DOHH2 (cell line): ENCODE measurements around the gene SERINC3.

ENCODE experiments used
- H3F3A ChIP-seq: fragments of 200-600 bp; sonication (generic), shearing (Covaris generic); 2 replicates; pipeline ENCODE4 v1.6.0; 2016; ENCODE audit warnings: antibody characterized with exemption, mild to moderate bottlenecking; ENCODE audit not compliant: control insufficient read depth, insufficient read depth
- H3K27ac ChIP-seq: fragments of 200-600 bp; sonication (generic); 2 replicates; pipeline ENCODE4 v1.5.1; 2014; ENCODE audit warnings: low read depth, mild to moderate bottlenecking, low read length, moderate library complexity
- H3K27me3 ChIP-seq: fragments of 200-600 bp; sonication (generic); 2 replicates; pipeline ENCODE4 v1.6.1; 2014; ENCODE audit warnings: mild to moderate bottlenecking, low read length, mixed read lengths; ENCODE audit not compliant: control insufficient read depth
- H3K36me3 ChIP-seq: fragments of 200-600 bp; sonication (generic); 2 replicates; pipeline ENCODE4 v1.6.1; 2014; ENCODE audit warnings: mild to moderate bottlenecking, low read length, moderate library complexity, mixed read lengths; ENCODE audit not compliant: control insufficient read depth
- H3K4me1 ChIP-seq: fragments of 200-600 bp; sonication (generic); 2 replicates; pipeline ENCODE4 v1.6.1; 2014; ENCODE audit warnings: mild to moderate bottlenecking, low read length, mixed read lengths; ENCODE audit not compliant: control insufficient read depth
- H3K4me2 ChIP-seq: fragments of 200-600 bp; sonication (generic); 2 replicates; pipeline ENCODE4 v1.6.0; 2014; ENCODE audit warnings: mild to moderate bottlenecking, low read length, moderate library complexity
- H3K4me3 ChIP-seq: fragments of 200-600 bp; sonication (generic); 2 replicates; pipeline ENCODE4 v1.5.1; 2014; ENCODE audit warnings: mild to moderate bottlenecking, low read length, mixed read lengths
- H3K79me2 ChIP-seq: fragments of 200-600 bp; sonication (generic); 2 replicates; pipeline ENCODE4 v1.6.1; 2014; ENCODE audit warnings: mild to moderate bottlenecking, low read length, mixed read lengths; ENCODE audit not compliant: control insufficient read depth
- H3K9me2 ChIP-seq: fragments of 200-600 bp; sonication (generic); replicated peaks from 2 replicates; pipeline ENCODE4 v1.6.1; 2014; ENCODE audit warnings: mild to moderate bottlenecking, low read length, mixed read lengths; ENCODE audit not compliant: control insufficient read depth
- H3K9me3 ChIP-seq: fragments of 200-600 bp; sonication (generic); 2 replicates; pipeline ENCODE4 v1.6.1; 2014; ENCODE audit warnings: antibody characterized with exemption, low read length, mixed read lengths; ENCODE audit not compliant: control insufficient read depth, insufficient read depth
- H4K20me1 ChIP-seq: fragments of 200-600 bp; sonication (generic); 2 replicates; pipeline ENCODE4 v1.6.0; 2014; ENCODE audit warnings: low read depth, mild to moderate bottlenecking, antibody characterized with exemption, low read length, moderate library complexity; ENCODE audit not compliant: control insufficient read depth, insufficient read depth
- CTCF ChIP-seq: fragments of 200-600 bp; sonication (generic); IDR thresholded peaks from one replicate; pipeline ENCODE4 v1.5.1; 2014; ENCODE audit warnings: antibody characterized with exemption, mild to moderate bottlenecking, low read depth, low read length; ENCODE audit not compliant: poor library complexity, severe bottlenecking
- EZH2phosphoT487 ChIP-seq: fragments of 200-600 bp; sonication (generic); IDR thresholded peaks from 2 replicates; pipeline ENCODE4 v1.6.1; 2017; ENCODE audit warnings: borderline replicate concordance, mild to moderate bottlenecking, antibody characterized with exemption, low read length, moderate library complexity, mixed read lengths

Gene SERINC3

GRCh38 chr20:44523746-44524145 is 1.9 kb upstream of the SERINC3 start:
- no peaks in the 10 kb centered on the region for H3K9me3 ChIP-seq
- H3K27me3 ChIP-seq = no peaks in the 10 kb centered on the region
- H3K27ac ChIP-seq = no peak overlapping the region
- H3K79me2 ChIP-seq = peaks cover 31% of the 10 kb centered on the region
- no peak overlapping the region for H3K4me3 ChIP-seq
- H4K20me1 ChIP-seq = 0 out of 2 replicates have a peak, but pooled peaks cover 10% of the 10 kb centered on the region
- H3K4me2 ChIP-seq = no peak overlapping the region
- H3K4me1 ChIP-seq = peaks cover 22% of the 10 kb centered on the region
- no peak for TF ChIP-seq CTCF
- no peak for TF ChIP-seq EZH2phosphoT487
- peaks cover 4% of the 10 kb centered on the region; the same call in 1 of the 2 replicates for H3K36me3 ChIP-seq
- H3F3A ChIP-seq = no peaks in the 10 kb centered on the region
- no peaks in the 10 kb centered on the region for H3K9me2 ChIP-seq

DNA sequence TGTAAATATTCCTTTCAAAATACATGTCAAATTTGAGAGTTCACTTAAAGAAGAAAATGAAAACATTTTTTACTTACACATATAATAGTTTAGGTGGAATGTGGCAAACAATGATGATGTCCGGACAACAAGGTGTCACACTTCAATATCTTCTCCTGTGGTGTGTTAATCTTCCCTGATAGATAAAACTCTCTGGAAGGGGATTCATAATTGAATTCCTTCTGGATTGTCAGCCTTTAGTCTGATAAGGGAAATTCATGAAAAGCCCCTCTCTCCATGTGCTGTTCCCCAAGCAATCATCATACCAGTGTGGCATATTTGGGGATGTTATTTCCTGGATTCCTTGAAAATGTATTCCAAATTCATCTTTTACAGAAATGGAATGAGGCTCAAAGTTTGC is 971 bp upstream of the SERINC3 start:
- no peak overlapping the region; the same call in 1 of the 2 replicates for H3K27ac ChIP-seq
- H3K9me3 ChIP-seq = no peaks in the 10 kb centered on the region
- H3K4me1 ChIP-seq = peaks cover 22% of the 10 kb centered on the region
- H3K4me2 ChIP-seq = peak overlapping the region; percentile 84
- H3K27me3 ChIP-seq = no peaks in the 10 kb centered on the region
- 0 out of 2 replicates have a peak, but pooled peaks cover 10% of the 10 kb centered on the region for H4K20me1 ChIP-seq
- no peaks in the 10 kb centered on the region for H3K9me2 ChIP-seq
- peaks cover 4% of the 10 kb centered on the region; the same call in 1 of the 2 replicates for H3K36me3 ChIP-seq
- H3K4me3 ChIP-seq = peak overlapping the region; percentile 88
- peaks cover 40% of the 10 kb centered on the region for H3K79me2 ChIP-seq
- no peak for TF ChIP-seq CTCF
- no peak for TF ChIP-seq EZH2phosphoT487
- H3F3A ChIP-seq = no peaks in the 10 kb centered on the region

GRCh38 chr20:44520881-44521280 is 989 bp downstream of the SERINC3 start:
- no peak for TF ChIP-seq EZH2phosphoT487
- no peak for TF ChIP-seq CTCF
- no peaks in the 10 kb centered on the region for H3K27me3 ChIP-seq
- peaks cover 4% of the 10 kb centered on the region for H3K36me3 ChIP-seq
- peak overlapping the region; percentile 84 for H3K4me2 ChIP-seq
- no peak overlapping the region for H3K27ac ChIP-seq
- H3K79me2 ChIP-seq = peaks cover 59% of the 10 kb centered on the region
- H3K9me2 ChIP-seq = no peaks in the 10 kb centered on the region
- no peaks in the 10 kb centered on the region for H3F3A ChIP-seq
- H3K4me3 ChIP-seq = peak overlapping the region; percentile 88
- peaks cover 13% of the 10 kb centered on the region; the same call in 1 of the 2 replicates for H4K20me1 ChIP-seq
- H3K4me1 ChIP-seq = peaks cover 22% of the 10 kb centered on the region
- H3K9me3 ChIP-seq = no peaks in the 10 kb centered on the region
